GM23338 (cell line): ENCODE results near the gene PCP2. TPM values are rescaled to one million over a fixed set of nuclear protein-coding genes. Genes with fewer than 3 reads are reported as not detected.

Experiments used
- ATAC-seq: fragments of 200-7000 bp; cut with Tn5 transposase; 3 replicates; pipeline ENCODE4 v1.9.1; 2020
- DNase-seq: peaks from one replicate; pipeline ENCODE4 v3.0.0-alpha.2; 2015; ENCODE audit warnings: low spot score
- H2AFZ ChIP-seq: fragments of 200-600 bp; sonication (generic); 2 replicates; pipeline ENCODE4 v1.8.0; 2016; ENCODE audit warnings: antibody characterized with exemption, mild to moderate bottlenecking, moderate library complexity
- H3F3A ChIP-seq: fragments of 200-600 bp; sonication (generic); replicated peaks from 2 replicates; pipeline ENCODE4 v1.8.0; 2017; ENCODE audit warnings: antibody characterized with exemption, mixed run types, low read depth
- H3K27ac ChIP-seq: fragments of 200-600 bp; sonication (generic); 2 replicates; pipeline ENCODE4 v1.6.1; 2016; ENCODE audit warnings: low read depth
- H3K27me3 ChIP-seq: fragments of 200-600 bp; sonication (generic); 2 replicates; pipeline ENCODE4 v1.8.0; 2016; ENCODE audit warnings: mild to moderate bottlenecking, mixed run types, moderate library complexity; ENCODE audit not compliant: insufficient read depth
- H3K36me3 ChIP-seq: fragments of 200-600 bp; sonication (generic); 2 replicates; pipeline ENCODE4 v1.8.0; 2016; ENCODE audit warnings: mild to moderate bottlenecking; ENCODE audit not compliant: insufficient read depth
- H3K4me1 ChIP-seq: fragments of 200-600 bp; sonication (generic); 2 replicates; pipeline ENCODE4 v1.8.0; 2016; ENCODE audit warnings: mild to moderate bottlenecking, moderate library complexity; ENCODE audit not compliant: insufficient read depth
- H3K4me2 ChIP-seq: fragments of 200-600 bp; sonication (generic); 2 replicates; pipeline ENCODE4 v1.7.1; 2017; ENCODE audit warnings: mixed run types
- H3K4me3 ChIP-seq: fragments of 200-600 bp; sonication (generic); 2 replicates; pipeline ENCODE4 v1.6.1; 2016; ENCODE audit warnings: mixed run types
- H3K79me2 ChIP-seq: fragments of 200-600 bp; sonication (generic); replicated peaks from 2 replicates; pipeline ENCODE4 v1.8.0; 2017; ENCODE audit warnings: mild to moderate bottlenecking; ENCODE audit not compliant: insufficient read depth
- H3K9me2 ChIP-seq: fragments of 200-600 bp; sonication (generic); 2 replicates; pipeline ENCODE4 v1.8.0; 2017; ENCODE audit not compliant: insufficient read depth
- H4K20me1 ChIP-seq: fragments of 200-600 bp; sonication (generic); replicated peaks from 2 replicates; pipeline ENCODE4 v1.8.0; 2017; ENCODE audit warnings: mild to moderate bottlenecking; ENCODE audit not compliant: insufficient read depth
- H3K27ac Mint-ChIP-seq: 2 replicates; pipeline ENCODE4 v1.8.0; 2020; ENCODE audit warnings: inconsistent platforms, mild to moderate bottlenecking, moderate library complexity, mixed read lengths
- H3K27me3 Mint-ChIP-seq: 3 replicates; pipeline ENCODE4 v1.8.0; 2022; ENCODE audit warnings: low read depth, mild to moderate bottlenecking, moderate library complexity, mixed read lengths, inconsistent platforms; ENCODE audit not compliant: insufficient read depth, poor library complexity
- H3K36me3 Mint-ChIP-seq: 3 replicates; pipeline ENCODE4 v1.8.0; 2021; ENCODE audit warnings: low read depth, mild to moderate bottlenecking, inconsistent platforms, moderate library complexity, mixed read lengths
- H3K4me1 Mint-ChIP-seq: 3 replicates; pipeline ENCODE4 v1.8.0; 2020; ENCODE audit warnings: mild to moderate bottlenecking, inconsistent platforms, mixed read lengths
- H3K4me3 Mint-ChIP-seq: 3 replicates; pipeline ENCODE4 v1.8.0; 2021; ENCODE audit warnings: moderate library complexity, mild to moderate bottlenecking, inconsistent platforms, mixed read lengths
- H3K9me3 Mint-ChIP-seq: 3 replicates; pipeline ENCODE4 v1.8.0; 2020; ENCODE audit warnings: moderate library complexity, mild to moderate bottlenecking, inconsistent platforms, mixed read lengths
- CREB1 ChIP-seq: fragments of 250-450 bp; sonication (Bioruptor Pico); IDR thresholded peaks from 2 replicates; pipeline ENCODE4 v1.5.0; 2020; ENCODE audit warnings: low read depth, mild to moderate bottlenecking, moderate library complexity
- CTCF ChIP-seq, 2 experiments: fragments of 200-600 bp in 1 of 2; sonication (generic) in 1 of 2; conservative IDR thresholded peaks; 2 replicates each; pipeline versions ENCODE4 v1.5.1 to v1.6.1; 2016 to 2017; ENCODE audit warnings: antibody characterized with exemption in 2 of 2, low read depth in 2 of 2, mild to moderate bottlenecking in 2 of 2, moderate library complexity in 1 of 2
- ETS1 ChIP-seq: IDR thresholded peaks from 2 replicates; pipeline ENCODE4 v1.6.1; 2016; ENCODE audit warnings: antibody characterized with exemption
- EZH2 ChIP-seq: fragments of 200-600 bp; sonication (generic); IDR thresholded peaks from one replicate; pipeline ENCODE4 v1.8.0; 2017; ENCODE audit warnings: antibody characterized with exemption, mild to moderate bottlenecking, low read depth; ENCODE audit not compliant: unreplicated experiment
- EZH2phosphoT487 ChIP-seq: fragments of 200-600 bp; sonication (generic); IDR thresholded peaks from one replicate; pipeline ENCODE4 v1.8.1; 2018; ENCODE audit warnings: antibody characterized with exemption; ENCODE audit not compliant: unreplicated experiment
- JUNB ChIP-seq: IDR thresholded peaks from one replicate; pipeline ENCODE4 v1.6.1; 2016; ENCODE audit warnings: antibody characterized with exemption; ENCODE audit not compliant: unreplicated experiment
- NANOG ChIP-seq: IDR thresholded peaks from 2 replicates; pipeline ENCODE4 v1.6.1; 2016; ENCODE audit warnings: antibody characterized with exemption, borderline replicate concordance
- POLR2AphosphoS5 ChIP-seq: IDR thresholded peaks from 2 replicates; pipeline ENCODE4 v1.6.1; 2016; ENCODE audit warnings: antibody characterized with exemption, low read depth
- REST ChIP-seq: IDR thresholded peaks from one replicate; pipeline ENCODE4 v1.6.1; 2018; ENCODE audit warnings: antibody characterized with exemption; ENCODE audit not compliant: unreplicated experiment
- STAT1 ChIP-seq: IDR thresholded peaks from one replicate; pipeline ENCODE4 v1.6.1; 2016; ENCODE audit warnings: antibody characterized with exemption; ENCODE audit not compliant: unreplicated experiment
- ZNF114 ChIP-seq: fragments of 250-450 bp; sonication (Bioruptor Pico); IDR thresholded peaks from 2 replicates; pipeline ENCODE4 v1.5.0; 2020; ENCODE audit warnings: mild to moderate bottlenecking, moderate library complexity
- ZNF331 ChIP-seq: fragments of 250-450 bp; sonication (Bioruptor Pico); IDR thresholded peaks from 2 replicates; pipeline ENCODE4 v1.5.0; 2020; ENCODE audit warnings: low read depth, mild to moderate bottlenecking, moderate library complexity
- ZNF462 ChIP-seq: fragments of 250-450 bp; sonication (Bioruptor Pico); IDR thresholded peaks from 2 replicates; pipeline ENCODE4 v1.5.0; 2020; ENCODE audit warnings: mild to moderate bottlenecking, moderate library complexity
- polyA plus RNA-seq: library from polyadenylated mRNA; unstranded; fragments of >200 nt; fragmentation: Nextera tagmentation; extraction: Ambion mirVana; gene quantifications from 2 replicates; pipeline ENCODE4 v1.2.1, GENCODE V29; 2016
- total RNA-seq: library from RNA; depleted of rRNA; stranded (reverse); fragments of >200 nt; shearing (Covaris generic); gene quantifications from 2 replicates; pipeline ENCODE4 v1.2.3, GENCODE V29; 2014

The PCP2 gene
- total and polyA plus RNA-seq, 2 experiments from 2014 or later, result not detected

GRCh38 chr19:7600721-7601120, 32.8 kb downstream of the PCP2 start:
- peaks cover 15% of the 10 kb centered on the region for H3K4me1 ChIP-seq
- Mint-ChIP-seq H3K9me3 (peaks cover 2% of the 10 kb centered on the region; the same call in 2 of the 3 replicates), H3K4me3 (no peak overlapping the region), H3K36me3 (peaks cover 14% of the 10 kb centered on the region; the same call in 2 of the 3 replicates), H3K27ac (no peak overlapping the region), H3K4me1 (peaks cover 28% of the 10 kb centered on the region), H3K27me3 (peaks cover 20% of the 10 kb centered on the region)
- peaks cover 35% of the 10 kb centered on the region for H3K79me2 ChIP-seq
- H3K27me3 ChIP-seq, result no peaks in the 10 kb centered on the region
- 0 out of 2 replicates have a peak, but pooled peaks cover 2% of the 10 kb centered on the region for H3F3A ChIP-seq
- ATAC-seq (no peak), DNase-seq (no peak)
- TF ChIP-seq ZNF462 (CRISPR knock-in tag), result no peak
- no peak for TF ChIP-seq ZNF114 (CRISPR knock-in tag)
- no peak for TF ChIP-seq CREB1 (CRISPR knock-in tag)
- no peak for TF ChIP-seq EZH2phosphoT487
- no peak for TF ChIP-seq CTCF (conservative IDR thresholded peaks at IDR 0.05; ENCODE audit: low read depth in 2 of 2)
- TF ChIP-seq NANOG, result no peak
- TF ChIP-seq EZH2, result no peak
- TF ChIP-seq REST, result no peak
- no peak for TF ChIP-seq POLR2AphosphoS5
- TF ChIP-seq ZNF331 (CRISPR knock-in tag), result no peak
- TF ChIP-seq STAT1, result no peak
- TF ChIP-seq JUNB, result no peak
- no peak for TF ChIP-seq ETS1
- peaks cover 30% of the 10 kb centered on the region for H4K20me1 ChIP-seq
- H3K4me2 ChIP-seq, result no peak overlapping the region
- H2AFZ ChIP-seq, result no peak overlapping the region
- H3K36me3 ChIP-seq, result no peaks in the 10 kb centered on the region
- no peak overlapping the region for H3K27ac ChIP-seq
- H3K4me3 ChIP-seq, result no peak overlapping the region
- H3K9me2 ChIP-seq, result no peaks in the 10 kb centered on the region
